DND-41 (cell line): Measurements from ENCODE around the gene TMEM117.

Source experiments
- ATAC-seq: fragments of 200-7000 bp; cut with Tn5 transposase; 3 replicates; pipeline ENCODE4 v1.9.1; 2021; ENCODE audit warnings: low read depth; ENCODE audit not compliant: insufficient read depth
- DNase-seq: peaks from one replicate; pipeline ENCODE4 v3.0.0-alpha.2; 2020
- H2AFZ ChIP-seq: 2 replicates; pipeline ENCODE4 v1.6.0; 2012; ENCODE audit warnings: low read depth, low read length
- H3K27ac ChIP-seq: 2 replicates; pipeline ENCODE4 v1.5.1; 2012; ENCODE audit warnings: low read length, inconsistent platforms
- H3K27me3 ChIP-seq: fragments of 200-600 bp; sonication (generic); 2 replicates; pipeline ENCODE4 v1.6.0; 2012; ENCODE audit warnings: low read length, mild to moderate bottlenecking, inconsistent platforms; ENCODE audit not compliant: insufficient read depth, poor library complexity
- H3K36me3 ChIP-seq: 2 replicates; pipeline ENCODE4 v1.5.1; 2012; ENCODE audit warnings: low read length, inconsistent platforms; ENCODE audit not compliant: insufficient read depth
- H3K4me1 ChIP-seq: 2 replicates; pipeline ENCODE4 v1.5.1; 2012; ENCODE audit warnings: mild to moderate bottlenecking, low read length; ENCODE audit not compliant: insufficient read depth
- H3K4me2 ChIP-seq: 2 replicates; pipeline ENCODE4 v1.6.0; 2012; ENCODE audit warnings: mild to moderate bottlenecking, moderate library complexity, low read length, inconsistent platforms; ENCODE audit not compliant: insufficient read depth
- H3K4me3 ChIP-seq, 2 experiments: fragments of 200-600 bp in 1 of 2; shearing (Covaris generic) in 1 of 2; 2 replicates each; pipeline ENCODE4 v1.5.1; 2012 to 2016; ENCODE audit warnings: inconsistent platforms in 2 of 2, low read length in 2 of 2, mild to moderate bottlenecking in 2 of 2, low read depth in 1 of 2, moderate library complexity in 1 of 2
- H3K79me2 ChIP-seq: 2 replicates; pipeline ENCODE4 v1.6.0; 2012; ENCODE audit warnings: low read length, inconsistent platforms; ENCODE audit not compliant: insufficient read depth
- H3K9ac ChIP-seq: 2 replicates; pipeline ENCODE4 v1.6.0; 2012; ENCODE audit warnings: low read depth, mild to moderate bottlenecking, inconsistent platforms, low read length, moderate library complexity
- H3K9me3 ChIP-seq: 2 replicates; pipeline ENCODE4 v1.5.1; 2012; ENCODE audit warnings: low read length, moderate library complexity, mild to moderate bottlenecking, inconsistent platforms; ENCODE audit not compliant: insufficient read depth, severe bottlenecking
- H4K20me1 ChIP-seq: 2 replicates; pipeline ENCODE4 v1.6.0; 2012; ENCODE audit warnings: low read length; ENCODE audit not compliant: insufficient read depth
- CTCF ChIP-seq: IDR thresholded peaks from 2 replicates; pipeline ENCODE4 v1.5.1; 2012; ENCODE audit warnings: borderline replicate concordance, low read length, moderate library complexity, mild to moderate bottlenecking; ENCODE audit not compliant: poor library complexity, severe bottlenecking; ENCODE audit errors: extremely low read depth
- EZH2 ChIP-seq: IDR thresholded peaks from 3 replicates; pipeline ENCODE4 v1.6.1; 2012; ENCODE audit warnings: borderline replicate concordance, low read depth, mild to moderate bottlenecking, moderate library complexity, low read length, inconsistent platforms; ENCODE audit not compliant: severe bottlenecking

Gene TMEM117

GRCh38 chr12:44357494-44357893 is 521.6 kb downstream of the TMEM117 start:
- Histone ChIP-seq H3K27me3 (no peaks in the 10 kb centered on the region), H3K4me1 (no peaks in the 10 kb centered on the region), H3K79me2 (no peaks in the 10 kb centered on the region), H3K4me2 (no peak overlapping the region), H3K9ac (no peak overlapping the region), H3K27ac (no peak overlapping the region), H2AFZ (no peak overlapping the region), H3K9me3 (no peaks in the 10 kb centered on the region), H3K36me3 (no peaks in the 10 kb centered on the region), H3K4me3 (no peak overlapping the region), H4K20me1 (no peaks in the 10 kb centered on the region)
- DNase-seq (no peak), ATAC-seq (no peak)
- TF ChIP-seq EZH2 = no peak
- TF ChIP-seq CTCF = no peak

GRCh38 chr12:44358636-44359035 is 522.8 kb downstream of the TMEM117 start:
- no peak for DNase-seq
- no peaks in the 10 kb centered on the region for H3K27me3 ChIP-seq
- no peaks in the 10 kb centered on the region for H3K36me3 ChIP-seq
- TF ChIP-seq CTCF = no peak
- no peak for TF ChIP-seq EZH2
- no peaks in the 10 kb centered on the region for H3K9me3 ChIP-seq
- H3K27ac ChIP-seq = no peak overlapping the region
- no peak overlapping the region for H3K9ac ChIP-seq
- no peak overlapping the region for H3K4me3 ChIP-seq
- no peaks in the 10 kb centered on the region for H3K79me2 ChIP-seq
- ATAC-seq = no peak
- no peak overlapping the region for H2AFZ ChIP-seq
- no peak overlapping the region for H3K4me2 ChIP-seq
- H4K20me1 ChIP-seq = no peaks in the 10 kb centered on the region
- no peaks in the 10 kb centered on the region for H3K4me1 ChIP-seq

- no peaks in the 10 kb centered on the region for H3K36me3 ChIP-seq
- TF ChIP-seq EZH2 (no peak), CTCF (no peak)
- H3K9me3 ChIP-seq = no peaks in the 10 kb centered on the region
- DNase-seq (no peak), ATAC-seq (no peak)
- H3K4me2 ChIP-seq = no peak overlapping the region
- H3K27me3 ChIP-seq = peaks cover 3% of the 10 kb centered on the region
- H4K20me1 ChIP-seq = no peaks in the 10 kb centered on the region
- H3K79me2 ChIP-seq = no peaks in the 10 kb centered on the region
- no peak overlapping the region for H2AFZ ChIP-seq
- H3K4me3 ChIP-seq = no peak overlapping the region
- no peaks in the 10 kb centered on the region for H3K4me1 ChIP-seq
- H3K9ac ChIP-seq = no peak overlapping the region
- H3K27ac ChIP-seq = no peak overlapping the region
Observed at GRCh38 chr12:44362947-44363346, 527.1 kb downstream of the TMEM117 start.

- Histone ChIP-seq H3K79me2 (no peaks in the 10 kb centered on the region), H3K4me2 (no peak overlapping the region), H3K27ac (no peak overlapping the region), H3K4me1 (no peaks in the 10 kb centered on the region), H3K4me3 (no peak overlapping the region), H3K27me3 (peaks cover 8% of the 10 kb centered on the region), H3K9me3 (no peaks in the 10 kb centered on the region), H2AFZ (no peak overlapping the region), H3K9ac (no peak overlapping the region), H3K36me3 (no peaks in the 10 kb centered on the region), H4K20me1 (no peaks in the 10 kb centered on the region)
- ATAC-seq = no peak
- TF ChIP-seq EZH2 = no peak
- TF ChIP-seq CTCF = no peak
- no peak for DNase-seq
Observed at GRCh38 chr12:44367136-44367535, 531.3 kb downstream of the TMEM117 start.
